IPS-NIHi7 (cell line): ENCODE data around the gene CTNNBIP1.
"Not testable (repeated sequence)": the region's sequence is repeated elsewhere in the genome, so short reads cannot be mapped to it uniquely, and the experiment has no call there.

Source experiments
- DNase-seq: peaks from one replicate; pipeline ENCODE4 v3.0.0; 2012; ENCODE audit warnings: mixed read lengths; ENCODE audit errors: extremely low spot score

CTNNBIP1 gene

DNA sequence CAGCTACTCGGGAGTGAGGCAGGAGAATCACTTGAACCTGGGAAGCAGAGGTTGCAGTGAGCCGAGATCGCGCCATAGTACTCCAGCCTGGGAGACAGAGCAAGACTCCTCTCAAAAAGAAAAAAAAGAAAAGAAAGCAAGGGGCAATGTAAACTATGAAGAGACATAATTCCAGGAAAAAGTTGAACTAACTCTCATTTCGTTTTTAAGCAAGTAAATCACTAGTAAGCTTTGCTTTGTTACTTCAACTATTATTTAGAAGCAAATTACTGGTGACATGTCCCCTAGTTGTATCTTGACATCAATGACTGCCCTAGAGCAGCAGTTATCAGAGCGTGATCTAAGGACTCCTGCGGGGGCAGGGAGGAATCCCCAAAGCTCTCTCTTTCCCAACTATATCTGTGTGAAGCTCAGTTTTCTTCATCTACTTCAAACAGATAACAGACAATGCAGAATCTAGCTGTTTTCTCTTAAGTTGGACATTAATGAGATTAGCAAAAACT is 105.0 kb downstream of the CTNNBIP1 start:
- no peak for DNase-seq

DNA sequence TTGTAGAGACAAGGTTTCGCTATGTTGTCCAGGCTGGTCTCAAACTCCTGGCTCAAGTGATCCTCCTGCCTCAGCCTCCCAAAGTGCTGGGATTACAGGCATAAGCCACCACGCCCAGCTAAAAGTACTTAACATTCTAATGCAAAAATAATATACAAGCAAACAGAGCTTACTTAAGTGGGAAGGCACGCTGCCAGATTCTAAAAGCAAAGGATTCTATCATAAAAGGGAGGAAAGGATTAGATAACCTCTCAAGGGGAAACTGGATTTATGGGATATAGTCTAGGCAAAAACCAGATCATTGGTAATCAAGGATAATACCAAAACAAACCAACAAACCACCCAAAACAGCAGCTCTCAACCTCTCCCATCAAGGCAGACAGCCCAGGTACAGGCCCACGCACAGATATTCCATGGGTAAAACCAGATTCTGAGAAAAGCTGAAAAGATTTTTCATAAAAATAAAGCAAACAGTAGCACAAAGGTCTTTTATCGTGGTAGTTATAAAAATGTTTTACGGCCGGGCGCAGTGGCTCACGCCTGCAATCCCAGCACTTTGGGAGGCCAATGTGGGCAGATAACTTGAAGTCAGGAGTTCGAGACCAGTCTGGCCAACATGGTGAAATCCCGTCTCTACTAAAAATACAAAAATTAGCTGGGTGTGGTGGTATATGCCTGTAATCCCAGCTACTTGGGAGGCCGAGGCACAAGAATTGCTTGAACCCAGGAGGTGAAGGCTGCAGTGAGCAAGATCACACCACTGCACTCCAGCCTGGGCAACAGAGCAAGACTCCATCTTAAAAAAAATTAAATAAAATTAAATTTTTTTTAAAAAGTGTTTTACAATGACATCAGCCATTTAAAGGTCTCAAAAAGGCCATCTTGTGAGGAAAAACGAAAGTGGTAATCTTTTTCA is 106.8 kb downstream of the CTNNBIP1 start:
- not testable (repeated sequence) for DNase-seq

DNA sequence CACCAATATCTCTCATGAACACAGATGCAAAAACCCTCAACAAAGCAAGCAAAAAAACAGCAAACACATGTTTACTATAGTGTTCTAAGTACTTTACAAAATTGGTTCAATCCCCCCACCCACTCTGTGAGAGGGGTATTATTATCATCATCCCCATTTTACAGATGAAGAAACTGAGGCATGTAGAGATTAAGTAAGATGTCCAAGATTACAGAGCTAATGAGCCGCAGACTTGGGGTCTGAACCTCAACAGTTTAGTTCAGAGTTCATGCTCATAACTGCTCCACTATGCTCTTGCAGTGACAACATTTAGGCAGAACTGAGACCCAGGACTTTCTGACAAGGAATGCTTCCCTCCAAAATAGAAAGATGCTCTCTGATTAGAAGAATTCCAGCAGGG is 108.2 kb downstream of the CTNNBIP1 start:
- no peak for DNase-seq
